ENCODE measurements around the gene INSYN2B. TPM values are rescaled to one million over a fixed set of nuclear protein-coding genes. Genes with fewer than 3 reads are reported as not detected.

Gene INSYN2B
- total and polyA plus RNA-seq, 10 donors, result 0.09 to 5.5 (median 1.1) TPM

GRCh38 chr5:169817031-169817430 is 163.3 kb downstream of the INSYN2B start:
- H3K4me1 ChIP-seq, result no peaks in the 10 kb centered on the region
- 83 to 94% (median 91%) methylated on average over 2 of the region's 2 CpGs for WGBS, 5 donors
- no peak for DNase-seq
- H3K27me3 ChIP-seq (replicated peaks in 1 of 7), result no peaks in the 10 kb centered on the region
- no peaks in the 10 kb centered on the region for H3K9me3 ChIP-seq
- intact Hi-C loops (cut with DNase I; ENCODE audit: low total_unique reads), result no loop called here
- H3K4me3 ChIP-seq, result no peak overlapping the region
- peaks cover 0 to 87% (median 23%) of the 10 kb centered on the region in 6 donors for H3K36me3 ChIP-seq
- H3K27ac ChIP-seq, result no peak overlapping the region
- TF ChIP-seq POLR2A (IDR thresholded peaks at IDR 0.05) (no peak), POLR2AphosphoS5 (IDR thresholded peaks at IDR 0.05) (no peak), CTCF (IDR thresholded peaks at IDR 0.05 in 8 of 11, conservative IDR thresholded peaks at IDR 0.05 in 3 of 11) (no peak)

DNA sequence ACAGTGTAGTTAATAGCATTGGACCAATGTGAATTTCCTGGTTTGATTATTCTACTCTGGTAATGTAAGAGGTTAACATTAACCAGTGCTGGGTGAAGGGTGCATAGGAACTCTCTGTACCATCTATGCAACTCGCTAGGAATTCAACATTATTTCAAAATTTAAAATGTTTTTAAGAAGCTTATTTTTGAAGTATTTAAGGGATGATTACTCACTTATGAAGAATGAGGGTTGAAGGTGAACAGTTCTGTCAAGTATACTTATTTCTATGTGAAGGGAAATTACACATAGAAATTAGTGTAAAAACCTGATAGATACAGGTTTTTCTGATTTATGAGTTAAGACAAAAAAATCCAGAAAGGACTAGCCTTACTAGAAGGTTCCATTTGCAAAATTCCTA is 165.8 kb downstream of the INSYN2B start:
- H3K36me3 ChIP-seq, result peaks cover 0 to 100% (median 26%) of the 10 kb centered on the region in 6 donors
- intact Hi-C loops (cut with DNase I; ENCODE audit: low total_unique reads), result no loop called here
- H3K4me1 ChIP-seq, result peaks cover 0 to under 1% (median 0%) of the 10 kb centered on the region in 6 donors
- no peak overlapping the region for H3K4me3 ChIP-seq
- no peak overlapping the region for H3K27ac ChIP-seq
- no peak for TF ChIP-seq POLR2A (IDR thresholded peaks at IDR 0.05)
- no peak for TF ChIP-seq POLR2AphosphoS5 (IDR thresholded peaks at IDR 0.05)
- no peak for TF ChIP-seq CTCF (IDR thresholded peaks at IDR 0.05 in 8 of 11, conservative IDR thresholded peaks at IDR 0.05 in 3 of 11)
- no peaks in the 10 kb centered on the region for H3K27me3 ChIP-seq (replicated peaks in 1 of 7)
- no peaks in the 10 kb centered on the region for H3K9me3 ChIP-seq
- WGBS, 5 donors, result 90 to 98% (median 92%) methylated on average over 1 of the region's 1 CpG
- DNase-seq, result no peak

Small RNA genes within 50 kb of the gene (microRNA-seq; reads per million reads assigned to microRNA genes)
- 0 reads per million in 3 donors for gene MIR378E

Small RNA genes within 50 kb of the gene (small RNA-seq; reads per million reads assigned to genes)
- 0 reads per million in 4 donors for gene MIR378E

Other genes with a start within 250 kb of the INSYN2B start
- not detected for gene FOXI1, start 125.4 kb upstream of the INSYN2B start, total RNA-seq
- not detected for gene FOXI1, start 125.4 kb upstream of the INSYN2B start, polyA plus RNA-seq

Data from spleen (tissue), 11 donors.